ENCODE data around the gene DZANK1.
A peak's percentile ranks its signal among the peaks of the same experiment; 100 is the strongest.
"Not testable (repeated sequence)": the region's sequence is repeated elsewhere in the genome, so short reads cannot be mapped to it uniquely, and the experiment has no call there.

DZANK1 gene

GRCh38 chr20:18466894-18467730, at the start of gene DZANK1, which contains the start of gene POLR3F:
Gene DZANK1, minus strand, starts transcription at chr20:18467030. Its CDS starts 1,672 bp downstream, at chr20:18465358.
Gene POLR3F, plus strand, starts transcription at chr20:18467390. Its CDS starts 117 bp downstream, at chr20:18467507.
- peak; percentile 95 to 96 for DNase-seq

- no peak for DNase-seq
Observed at GRCh38 chr20:18515973-18516372, 49.1 kb upstream of the DZANK1 start.

GRCh38 chr20:18514127-18514526, 47.3 kb upstream of the DZANK1 start:
- DNase-seq, result no peak

- no peak for DNase-seq
Observed at GRCh38 chr20:18513208-18513607, 46.4 kb upstream of the DZANK1 start.

- no peak for DNase-seq
Observed at GRCh38 chr20:18511571-18511970, 44.7 kb upstream of the DZANK1 start.

GRCh38 chr20:18507218-18508191, 40.7 kb upstream of the DZANK1 start, which contains the start of gene SEC23B:
Gene SEC23B, plus strand, starts transcription at chr20:18507940. Its CDS starts 2,896 bp downstream, at chr20:18510836.
- DNase-seq, result peak; percentile 97 to 98

GRCh38 chr20:18506744-18507143, 39.9 kb upstream of the DZANK1 start:
- DNase-seq, result no peak

- DNase-seq, result no peak
Observed at GRCh38 chr20:18504479-18505060, 37.7 kb upstream of the DZANK1 start.

GRCh38 chr20:18501672-18502071, 34.8 kb upstream of the DZANK1 start:
- DNase-seq, result not testable (repeated sequence)

- no peak for DNase-seq
Observed at GRCh38 chr20:18497603-18498002, 30.8 kb upstream of the DZANK1 start.

GRCh38 chr20:18496740-18497592, 30.1 kb upstream of the DZANK1 start, which contains the start of gene RBBP9:
Gene RBBP9, minus strand, starts transcription at chr20:18497225. Its CDS starts 58 bp downstream, at chr20:18497167.
- DNase-seq, result peak; percentile 68 to 82

GRCh38 chr20:18496042-18496441, 29.2 kb upstream of the DZANK1 start:
- no peak for DNase-seq

- DNase-seq, result no peak
Observed at GRCh38 chr20:18488301-18488700, 21.5 kb upstream of the DZANK1 start.

GRCh38 chr20:18481596-18481995, 14.8 kb upstream of the DZANK1 start:
- no peak for DNase-seq

- DNase-seq, result no peak
Observed at GRCh38 chr20:18477821-18478220, 11.0 kb upstream of the DZANK1 start.

- DNase-seq, result no peak
Observed at GRCh38 chr20:18477218-18477617, 10.4 kb upstream of the DZANK1 start.

- DNase-seq, result no peak
Observed at GRCh38 chr20:18466574-18466893, 296 bp downstream of the DZANK1 start.

GRCh38 chr20:18465536-18466200, 1.2 kb downstream of the DZANK1 start:
- DNase-seq, result no peak

GRCh38 chr20:18456600-18456999, 10.2 kb downstream of the DZANK1 start:
- no peak for DNase-seq

GRCh38 chr20:18443886-18444285, 22.9 kb downstream of the DZANK1 start:
- no peak for DNase-seq

- no peak for DNase-seq
Observed at GRCh38 chr20:18440403-18440802, 26.4 kb downstream of the DZANK1 start.
